HepG2 (cell line): Measurements from ENCODE around the gene SLC36A3. TPM values are rescaled to one million over a fixed set of nuclear protein-coding genes. Genes with fewer than 3 reads are reported as not detected.

ENCODE experiments used
- ATAC-seq: fragments of 200-7000 bp; cut with Tn5 transposase; 3 replicates; pipeline ENCODE4 v1.9.1; 2020; ENCODE audit warnings: mild to moderate bottlenecking, moderate library complexity
- BruUV-seq: library from RNA; stranded (reverse); fragments of 400-500 nt; replicated peaks from 2 replicates; lab custom pipeline; 2021; lab: Mats Ljungman, UMichigan
- CTCF ChIA-PET: fragments of 300-600 bp; formaldehyde crosslinking; extraction: SDS; loops from one replicate; lab custom pipeline; 2021; ENCODE audit warnings: low total read pairs, inconsistent platforms, low intra/inter-chr PET ratio; lab: Yijun Ruan, JAX
- POLR2A ChIA-PET: fragments of 350-600 bp; sonication (Branson Sonifier 250); formaldehyde crosslinking; loops from one replicate; lab custom pipeline; 2020; ENCODE audit warnings: antibody characterized with exemption, inconsistent platforms; lab: Yijun Ruan, JAX
- DNase-seq: peaks from one replicate; pipeline ENCODE4 v3.0.0-alpha.2; 2015; ENCODE audit warnings: low spot score
- FAIRE-seq: peaks from 3 replicates; lab custom pipeline; 2011; peaks lifted over from hg19 to GRCh38; lab: Jason Lieb, UNC
- H2AFZ ChIP-seq: one replicate; pipeline ENCODE4 v1.6.1; 2011; ENCODE audit warnings: low read length, inconsistent platforms
- H3K27ac ChIP-seq: fragments of 300-600 bp; 3 replicates; pipeline ENCODE4 v1.8.0; 2011; ENCODE audit warnings: mixed run types, mild to moderate bottlenecking, mixed read lengths, low read length, inconsistent platforms; ENCODE audit not compliant: insufficient read depth; ENCODE audit errors: extremely low read length
- H3K27me3 ChIP-seq, 2 experiments: fragments of 200-600 bp in 1 of 2; 2 replicates in 1 of 2; 3 replicates in 1 of 2; pipeline versions ENCODE4 v1.6.0 to v1.8.0; 2011; ENCODE audit warnings: low read length in 2 of 2, mild to moderate bottlenecking in 2 of 2, moderate library complexity in 2 of 2, inconsistent platforms in 1 of 2; ENCODE audit not compliant: insufficient read depth in 2 of 2, control insufficient read depth in 1 of 2
- H3K36me3 ChIP-seq, 2 experiments: fragments of 200-600 bp in 1 of 2; replicated peaks in 1 of 2; 2 replicates in 1 of 2; 3 replicates in 1 of 2; pipeline versions ENCODE4 v1.5.1 to v1.8.0; 2011; ENCODE audit warnings: low read length in 2 of 2, inconsistent platforms in 1 of 2; ENCODE audit not compliant: insufficient read depth in 2 of 2, control insufficient read depth in 1 of 2
- H3K4me1 ChIP-seq: 2 replicates; pipeline ENCODE4 v1.5.1; 2012; ENCODE audit warnings: low read length, inconsistent platforms; ENCODE audit not compliant: insufficient read depth
- H3K4me2 ChIP-seq: 2 replicates; pipeline ENCODE4 v1.6.0; 2011; ENCODE audit warnings: low read depth, low read length, inconsistent platforms
- H3K4me3 ChIP-seq, 3 experiments: fragments of 200-600 bp in 1 of 3; sonication (generic), shearing (Covaris generic) in 1 of 3; replicated peaks in 1 of 3; 2 replicates each; pipeline ENCODE4 v1.5.1; 2011 to 2016; ENCODE audit warnings: low read length in 3 of 3, inconsistent platforms in 2 of 3, low read depth in 2 of 3, mild to moderate bottlenecking in 2 of 3, control low read depth in 1 of 3, mixed read lengths in 1 of 3; ENCODE audit not compliant: insufficient read depth in 1 of 3
- H3K79me2 ChIP-seq: one replicate; pipeline ENCODE4 v1.6.1; 2011; ENCODE audit warnings: low read length, inconsistent platforms; ENCODE audit not compliant: insufficient read depth
- H3K9ac ChIP-seq: 2 replicates; pipeline ENCODE4 v1.6.0; 2011; ENCODE audit warnings: mild to moderate bottlenecking, low read depth, low read length, inconsistent platforms; ENCODE audit not compliant: insufficient read depth
- H3K9me3 ChIP-seq: 2 replicates; pipeline ENCODE4 v1.5.1; 2012; ENCODE audit warnings: mild to moderate bottlenecking, low read length
- H4K20me1 ChIP-seq: 2 replicates; pipeline ENCODE4 v1.6.0; 2011; ENCODE audit warnings: inconsistent platforms, mild to moderate bottlenecking, low read length, moderate library complexity; ENCODE audit not compliant: insufficient read depth
- AHR ChIP-seq: IDR thresholded peaks from 2 replicates; pipeline ENCODE4 v1.6.1; 2018; ENCODE audit warnings: missing genetic modification reagents, missing compliant biosample characterization
- CC2D1A ChIP-seq: sonication (generic); formaldehyde crosslinking; IDR thresholded peaks from 2 replicates; pipeline ENCODE4 v1.8.1; 2023; ENCODE audit warnings: mild to moderate bottlenecking, missing genetic modification reagents
- HES4 ChIP-seq: sonication (generic); formaldehyde crosslinking; IDR thresholded peaks from 2 replicates; pipeline ENCODE4 v1.9.0; 2021; ENCODE audit warnings: mild to moderate bottlenecking, missing genetic modification reagents, borderline replicate concordance
- JARID2 ChIP-seq: sonication (generic); formaldehyde crosslinking; IDR thresholded peaks from 2 replicates; pipeline ENCODE4 v1.8.1; 2023; ENCODE audit warnings: missing genetic modification reagents, inconsistent platforms; ENCODE audit not compliant: insufficient replicate concordance
- NFKBIZ ChIP-seq: IDR thresholded peaks from 2 replicates; pipeline ENCODE4 v1.6.1; 2018; ENCODE audit warnings: missing genetic modification reagents, missing compliant biosample characterization
- PLRG1 ChIP-seq: fragments of 450-650 bp; conservative IDR thresholded peaks from 2 replicates; pipeline ENCODE4 v1.6.1; 2016
- SMAD9 ChIP-seq: sonication (generic); formaldehyde crosslinking; IDR thresholded peaks from 2 replicates; pipeline ENCODE4 v1.5.1; 2020; ENCODE audit warnings: mild to moderate bottlenecking, missing genetic modification reagents
- SNAPC2 ChIP-seq: sonication (generic); formaldehyde crosslinking; IDR thresholded peaks from 2 replicates; pipeline ENCODE4 v1.8.1; 2022; ENCODE audit warnings: mild to moderate bottlenecking, missing genetic modification reagents
- SYNCRIP ChIP-seq: fragments of 200-400 bp; formaldehyde crosslinking; IDR thresholded peaks from 2 replicates; pipeline ENCODE4 v1.6.1; 2018; ENCODE audit warnings: mild to moderate bottlenecking, low read depth, low read length; ENCODE audit not compliant: insufficient read depth
- TEAD3 ChIP-seq: optimal IDR thresholded peaks from 2 replicates; pipeline ENCODE3; 2016; ENCODE audit warnings: borderline replicate concordance
- ZNF543 ChIP-seq: sonication (generic); formaldehyde crosslinking; IDR thresholded peaks from 2 replicates; pipeline ENCODE4 v1.4.0; 2020; ENCODE audit warnings: mild to moderate bottlenecking, missing genetic modification reagents
- ZNF746 ChIP-seq: sonication (generic); formaldehyde crosslinking; IDR thresholded peaks from 2 replicates; pipeline ENCODE4 v1.8.0; 2022; ENCODE audit warnings: mild to moderate bottlenecking, missing genetic modification reagents
- ZNF841 ChIP-seq: sonication (generic); formaldehyde crosslinking; IDR thresholded peaks from 2 replicates; pipeline ENCODE4 v1.8.1; 2023; ENCODE audit warnings: missing genetic modification reagents, borderline replicate concordance
- WGBS: methylation state at CpG from one replicate; pipeline ENCODE4 v1.1.6; 2017; ENCODE audit warnings: low lambda C conversion rate; 5-methylcytosine and 5-hydroxymethylcytosine counted together
- in situ Hi-C: cut with HindIII; loops from 2 replicates; pipeline ENCODE4 v1.10.0; 2017; ENCODE audit warnings: low pct_unique_long_range_greater_than_20kb; ENCODE audit not compliant: extremely low pct_ligation_motif_present
- intact Hi-C: fragments of 100-400 bp; cut with micrococcal nuclease; formaldehyde crosslinking; loops from one replicate; pipeline ENCODE4 v1.10.0; 2022; ENCODE audit not compliant: unreplicated experiment
- polyA plus RNA-seq, 8 experiments: library from polyadenylated mRNA; depleted of rRNA in 3 of 8; stranded (reverse) in 7 of 8; unstranded in 1 of 8; fragments of >200 nt; fragmentation: Illumina TruSeq in 4 of 8; extraction: Trizol in 4 of 8; gene quantifications; 2 replicates each; pipeline versions ENCODE4 v1.2.1 to v1.2.3, GENCODE V29; 2011 to 2016; ENCODE audit warnings: low read depth in 4 of 8, missing spikeins in 1 of 8, mixed read lengths in 1 of 8; ENCODE audit not compliant: insufficient read depth in 1 of 8
- total RNA-seq, 5 experiments: library from RNA; depleted of rRNA; stranded (reverse); fragments of >200 nt; fragmentation: Illumina TruSeq; extraction: Trizol; gene quantifications; 2 replicates each; pipeline ENCODE4 v1.2.3, GENCODE V29; 2016; ENCODE audit warnings: low read depth in 1 of 5
- TF ChIP-seq, protein P1 (sequence below): sonication (generic); formaldehyde crosslinking; conservative IDR thresholded peaks from 2 replicates; pipeline ENCODE4 v1.8.0; 2022; ENCODE audit warnings: low read depth, missing genetic modification reagents

The SLC36A3 gene
- total and polyA plus RNA-seq, 2 of the 13 experiments (the other 11 are each of a cell fraction or from before 2014, with no cell fraction given) = not detected

DNA sequence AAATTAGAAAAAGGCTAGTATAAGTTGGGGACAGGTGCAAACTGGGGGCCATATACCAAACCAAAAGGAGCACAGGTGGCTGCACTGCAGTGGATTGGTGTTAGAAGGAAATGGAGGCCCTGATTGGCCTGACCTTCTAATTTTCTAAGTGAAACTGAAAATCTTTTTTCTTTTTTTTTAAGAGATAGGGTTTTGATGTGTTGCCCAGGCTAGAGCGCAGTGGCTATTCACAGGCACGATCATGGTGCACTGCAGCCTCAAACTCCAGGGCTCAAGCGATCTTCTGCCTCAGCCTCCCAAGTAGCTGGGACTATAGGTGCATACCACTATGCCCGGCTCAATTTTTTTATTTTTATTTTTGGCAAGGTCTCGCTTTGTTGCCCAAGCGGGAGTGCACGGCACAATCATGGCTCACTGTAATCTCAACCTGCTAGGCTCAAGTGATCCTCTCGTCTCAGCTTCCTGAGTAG lies 69.9 kb downstream of the SLC36A3 start:
- H3K27me3 ChIP-seq = peaks cover 1 to 8% of the 10 kb centered on the region in 2 experiments; a peak in 1 of 5 replicates
- DNase-seq = no peak
- no peak for TF ChIP-seq ZNF841
- TF ChIP-seq ZNF543 (CRISPR knock-in tag) = no peak
- no peak for TF ChIP-seq SYNCRIP
- TF ChIP-seq PLRG1 = no peak
- no peak for TF ChIP-seq HES4
- TF ChIP-seq, protein P1, sequence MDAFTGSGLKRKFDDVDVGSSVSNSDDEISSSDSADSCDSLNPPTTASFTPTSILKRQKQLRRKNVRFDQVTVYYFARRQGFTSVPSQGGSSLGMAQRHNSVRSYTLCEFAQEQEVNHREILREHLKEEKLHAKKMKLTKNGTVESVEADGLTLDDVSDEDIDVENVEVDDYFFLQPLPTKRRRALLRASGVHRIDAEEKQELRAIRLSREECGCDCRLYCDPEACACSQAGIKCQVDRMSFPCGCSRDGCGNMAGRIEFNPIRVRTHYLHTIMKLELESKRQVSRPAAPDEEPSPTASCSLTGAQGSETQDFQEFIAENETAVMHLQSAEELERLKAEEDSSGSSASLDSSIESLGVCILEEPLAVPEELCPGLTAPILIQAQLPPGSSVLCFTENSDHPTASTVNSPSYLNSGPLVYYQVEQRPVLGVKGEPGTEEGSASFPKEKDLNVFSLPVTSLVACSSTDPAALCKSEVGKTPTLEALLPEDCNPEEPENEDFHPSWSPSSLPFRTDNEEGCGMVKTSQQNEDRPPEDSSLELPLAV = no peak
- no peak for TF ChIP-seq AHR (CRISPR knock-in tag)
- no peak for TF ChIP-seq SNAPC2 (CRISPR knock-in tag)
- TF ChIP-seq ZNF746 (CRISPR knock-in tag) = no peak
- TF ChIP-seq NFKBIZ (CRISPR knock-in tag) = no peak
- no peak for TF ChIP-seq TEAD3 (CRISPR knock-in tag)
- no peak for TF ChIP-seq CC2D1A (CRISPR knock-in tag)
- no peak for TF ChIP-seq SMAD9 (CRISPR knock-in tag)
- TF ChIP-seq JARID2 = no peak
- in situ Hi-C loops (loop anchor here (10.0 kb wide), 1 partner anchor 109 kb away; no protein-coding TSS in a partner anchor), intact Hi-C loops (loop anchor here (1.0 kb wide), 1 partner anchor 9 kb away; the partner anchor contains the start of gene CCDC69)
- H3K27ac ChIP-seq = no peak overlapping the region
- H3K4me3 ChIP-seq = 0 out of 6 replicates have a peak overlapping the region, but pooled peaks of 1 of the 3 experiments have one; percentile 56
- no peak overlapping the region for H2AFZ ChIP-seq
- no peaks in the 10 kb centered on the region for H3K36me3 ChIP-seq
- no peaks in the 10 kb centered on the region for H3K9me3 ChIP-seq
- peaks cover 46% of the 10 kb centered on the region for H3K4me1 ChIP-seq
- H3K79me2 ChIP-seq = no peaks in the 10 kb centered on the region
- H3K9ac ChIP-seq = no peak overlapping the region
- ChIA-PET POLR2A (interaction anchor here (1.6 to 2.9 kb wide), 4 partner anchors 10 to 538 kb away, joined by 3 to 89 read pairs (median 14); partner anchors contain the start of genes CCDC69, G3BP1 and GM2A), CTCF (no interaction called here)
- 58% methylated on average over 8 of the region's 8 CpGs for WGBS
- no peak for FAIRE-seq
- peak overlapping the region; percentile 89 for H3K4me2 ChIP-seq
- no peak for ATAC-seq
- no peaks in the 10 kb centered on the region for H4K20me1 ChIP-seq
- no TSS peak for BruUV-seq
